IgD-negative memory B cell (primary cell): ENCODE results near the gene MCU. TPM values are rescaled to one million over a fixed set of nuclear protein-coding genes. Genes with fewer than 3 reads are reported as not detected.
"Not testable (repeated sequence)": the region's sequence is repeated elsewhere in the genome, so short reads cannot be mapped to it uniquely, and the experiment has no call there.

Experiments used
- H3K27ac Mint-ChIP-seq, 3 donors: one replicate each; pipeline ENCODE4 v1.8.0; 2020 to 2022; ENCODE audit warnings: mild to moderate bottlenecking in 3 of 3, mixed read lengths in 3 of 3, moderate library complexity in 1 of 3
- H3K27me3 Mint-ChIP-seq: one replicate; pipeline ENCODE4 v1.8.0; 2021; ENCODE audit warnings: mixed read lengths
- H3K36me3 Mint-ChIP-seq: one replicate; pipeline ENCODE4 v1.8.0; 2020; ENCODE audit warnings: mild to moderate bottlenecking, mixed read lengths
- H3K4me1 Mint-ChIP-seq, 3 donors: one replicate each; pipeline ENCODE4 v1.8.0; 2020 to 2022; ENCODE audit warnings: mixed read lengths in 3 of 3, mild to moderate bottlenecking in 1 of 3
- H3K4me3 Mint-ChIP-seq, 4 donors: one replicate each; pipeline ENCODE4 v1.8.0; 2020 to 2022; ENCODE audit warnings: mild to moderate bottlenecking in 4 of 4, mixed read lengths in 4 of 4, moderate library complexity in 3 of 4
- H3K9me3 Mint-ChIP-seq, 3 donors: one replicate each; pipeline ENCODE4 v1.8.0; 2020 to 2021; ENCODE audit warnings: mixed read lengths in 3 of 3, mild to moderate bottlenecking in 1 of 3
- polyA plus RNA-seq: library from polyadenylated mRNA; unstranded; fragments of 300-500 nt; fragmentation: Illumina TruSeq; gene quantifications from one replicate; pipeline ENCODE4 v1.2.3, GENCODE V29; 2021

The MCU gene
- polyA plus RNA-seq, 1 donor from 2014 or later: 5.6 TPM

- H3K36me3 Mint-ChIP-seq: peaks cover 3% of the 10 kb centered on the region
- H3K27ac Mint-ChIP-seq: no peak overlapping the region
- H3K4me3 Mint-ChIP-seq: no peak overlapping the region
- H3K4me1 Mint-ChIP-seq: peaks cover 12 to 16% (median 12%) of the 10 kb centered on the region in 3 donors
- no peaks in the 10 kb centered on the region for H3K9me3 Mint-ChIP-seq
- no peaks in the 10 kb centered on the region for H3K27me3 Mint-ChIP-seq
These were observed 40.0 kb downstream of the MCU start for GRCh38 chr10:72731916-72732419.

GRCh38 chr10:72732521-72732920, 40.6 kb downstream of the MCU start:
- H3K4me3 Mint-ChIP-seq: no peak overlapping the region
- peaks cover 3% of the 10 kb centered on the region for H3K36me3 Mint-ChIP-seq
- peaks cover 12 to 14% (median 13%) of the 10 kb centered on the region in 3 donors for H3K4me1 Mint-ChIP-seq
- no peaks in the 10 kb centered on the region for H3K27me3 Mint-ChIP-seq
- no peaks in the 10 kb centered on the region for H3K9me3 Mint-ChIP-seq
- H3K27ac Mint-ChIP-seq: no peak overlapping the region

- H3K4me3 Mint-ChIP-seq: peak overlapping the region in 1 of 4 donors; percentile 14
- peaks cover 3% of the 10 kb centered on the region for H3K36me3 Mint-ChIP-seq
- peaks cover 19 to 27% (median 20%) of the 10 kb centered on the region in 3 donors for H3K4me1 Mint-ChIP-seq
- H3K27me3 Mint-ChIP-seq: no peaks in the 10 kb centered on the region
- no peak overlapping the region for H3K27ac Mint-ChIP-seq
- H3K9me3 Mint-ChIP-seq: no peaks in the 10 kb centered on the region
These were observed 42.0 kb downstream of the MCU start for GRCh38 chr10:72733989-72734388.

GRCh38 chr10:72735288-72735936, 43.5 kb downstream of the MCU start:
- Mint-ChIP-seq H3K9me3 (no peaks in the 10 kb centered on the region), H3K27ac (no peak overlapping the region), H3K4me3 (no peak overlapping the region), H3K36me3 (peaks cover 3% of the 10 kb centered on the region), H3K27me3 (no peaks in the 10 kb centered on the region), H3K4me1 (peaks cover 19 to 27% (median 20%) of the 10 kb centered on the region in 3 donors)

- peaks cover 19 to 27% (median 20%) of the 10 kb centered on the region in 3 donors for H3K4me1 Mint-ChIP-seq
- H3K36me3 Mint-ChIP-seq: peaks cover 3% of the 10 kb centered on the region
These were observed 44.4 kb downstream of the MCU start for GRCh38 chr10:72736176-72736827.

GRCh38 chr10:72736828-72737220, 44.9 kb downstream of the MCU start:
- peaks cover 3% of the 10 kb centered on the region for H3K36me3 Mint-ChIP-seq
- peak overlapping the region in 1 of 3 donors; percentile 18 for H3K27ac Mint-ChIP-seq
- no peaks in the 10 kb centered on the region for H3K27me3 Mint-ChIP-seq
- no peaks in the 10 kb centered on the region for H3K9me3 Mint-ChIP-seq
- H3K4me3 Mint-ChIP-seq: no peak overlapping the region
- peaks cover 19 to 27% (median 20%) of the 10 kb centered on the region in 3 donors for H3K4me1 Mint-ChIP-seq

More at GRCh38 chr10:72736176-72736827, 44.4 kb downstream of the MCU start:
- no peaks in the 10 kb centered on the region for H3K9me3 Mint-ChIP-seq
- no peak overlapping the region for H3K27ac Mint-ChIP-seq
- no peaks in the 10 kb centered on the region for H3K27me3 Mint-ChIP-seq
- no peak overlapping the region for H3K4me3 Mint-ChIP-seq

- H3K9me3 Mint-ChIP-seq, H3K27ac Mint-ChIP-seq, H3K36me3 Mint-ChIP-seq, H3K27me3 Mint-ChIP-seq, H3K4me3 Mint-ChIP-seq: not testable (repeated sequence)
- H3K4me1 Mint-ChIP-seq: peaks cover 19 to 27% (median 20%) of the 10 kb centered on the region in 3 donors
These were observed 45.4 kb downstream of the MCU start for GRCh38 chr10:72737357-72737756.

GRCh38 chr10:72738486-72738885, 46.5 kb downstream of the MCU start:
- Mint-ChIP-seq H3K9me3 (no peaks in the 10 kb centered on the region), H3K4me3 (no peak overlapping the region), H3K36me3 (peaks cover 4% of the 10 kb centered on the region), H3K27ac (peak overlapping the region in 1 of 3 donors; percentile 44), H3K4me1 (peaks cover 19 to 23% (median 23%) of the 10 kb centered on the region in 3 donors), H3K27me3 (no peaks in the 10 kb centered on the region)

GRCh38 chr10:72740528-72740927, 48.6 kb downstream of the MCU start:
- H3K27ac Mint-ChIP-seq: no peak overlapping the region
- H3K9me3 Mint-ChIP-seq: no peaks in the 10 kb centered on the region
- peaks cover 17 to 22% (median 20%) of the 10 kb centered on the region in 3 donors for H3K4me1 Mint-ChIP-seq
- H3K27me3 Mint-ChIP-seq: no peaks in the 10 kb centered on the region
- H3K4me3 Mint-ChIP-seq: no peak overlapping the region
- H3K36me3 Mint-ChIP-seq: peaks cover 4% of the 10 kb centered on the region

GRCh38 chr10:72742092-72742491, 50.1 kb downstream of the MCU start:
- Mint-ChIP-seq H3K36me3 (peaks cover 4% of the 10 kb centered on the region), H3K9me3 (no peaks in the 10 kb centered on the region), H3K4me3 (no peak overlapping the region), H3K27ac (no peak overlapping the region), H3K27me3 (no peaks in the 10 kb centered on the region), H3K4me1 (peaks cover 6 to 15% (median 14%) of the 10 kb centered on the region in 3 donors)

GRCh38 chr10:72742797-72743196, 50.9 kb downstream of the MCU start:
- Mint-ChIP-seq H3K4me1 (peaks cover 6 to 12% (median 12%) of the 10 kb centered on the region in 3 donors), H3K36me3 (peaks cover 7% of the 10 kb centered on the region), H3K4me3 (no peak overlapping the region), H3K27ac (no peak overlapping the region), H3K27me3 (no peaks in the 10 kb centered on the region), H3K9me3 (no peaks in the 10 kb centered on the region)

- Mint-ChIP-seq H3K9me3 (no peaks in the 10 kb centered on the region), H3K27ac (peak overlapping the region in 1 of 3 donors; percentile 29), H3K27me3 (no peaks in the 10 kb centered on the region), H3K4me1 (peaks cover 0 to 6% (median 0%) of the 10 kb centered on the region in 3 donors), H3K4me3 (no peak overlapping the region), H3K36me3 (peaks cover 6% of the 10 kb centered on the region)
These were observed 52.6 kb downstream of the MCU start for GRCh38 chr10:72744566-72744965.

- no peak overlapping the region for H3K4me3 Mint-ChIP-seq
- H3K36me3 Mint-ChIP-seq: peaks cover 6% of the 10 kb centered on the region
- H3K9me3 Mint-ChIP-seq: no peaks in the 10 kb centered on the region
- peaks cover 0 to 6% (median 0%) of the 10 kb centered on the region in 3 donors for H3K4me1 Mint-ChIP-seq
- no peak overlapping the region for H3K27ac Mint-ChIP-seq
- no peaks in the 10 kb centered on the region for H3K27me3 Mint-ChIP-seq
These were observed 54.8 kb downstream of the MCU start for GRCh38 chr10:72746426-72747363.

GRCh38 chr10:72747521-72747920, 55.6 kb downstream of the MCU start:
- peaks cover 0 to 4% (median 4%) of the 10 kb centered on the region in 3 donors for H3K4me1 Mint-ChIP-seq
- H3K27ac Mint-ChIP-seq: no peak overlapping the region
- H3K4me3 Mint-ChIP-seq: no peak overlapping the region
- no peaks in the 10 kb centered on the region for H3K9me3 Mint-ChIP-seq
- peaks cover 5% of the 10 kb centered on the region for H3K36me3 Mint-ChIP-seq
- H3K27me3 Mint-ChIP-seq: no peaks in the 10 kb centered on the region
